BJ (cell line): ENCODE results near the gene UGT3A2. TPM values are rescaled to one million over a fixed set of nuclear protein-coding genes. Genes with fewer than 3 reads are reported as not detected.

Experiments
- CTCF ChIA-PET: fragments of 350-600 bp; formaldehyde crosslinking; extraction: SDS; loops from one replicate; lab custom pipeline; 2021; ENCODE audit warnings: antibody characterized with exemption, inconsistent platforms; lab: Yijun Ruan, JAX
- POLR2A ChIA-PET: fragments of 300-600 bp; sonication (Branson Sonifier 250); formaldehyde crosslinking; extraction: SDS; loops from one replicate; lab custom pipeline; 2021; ENCODE audit warnings: antibody characterized with exemption; lab: Charles Lee
- DNase-seq: peaks from one replicate; pipeline ENCODE4 v3.0.0-alpha.2; 2011; ENCODE audit warnings: low read depth
- H3K27me3 ChIP-seq: 2 replicates; pipeline ENCODE4 v1.6.0; 2011; ENCODE audit warnings: low read length; ENCODE audit not compliant: control insufficient read depth, insufficient read depth
- H3K36me3 ChIP-seq: 2 replicates; pipeline ENCODE4 v1.5.1; 2011; ENCODE audit warnings: low read length; ENCODE audit not compliant: control insufficient read depth, insufficient read depth
- H3K4me3 ChIP-seq: 2 replicates; pipeline ENCODE4 v1.5.1; 2011; ENCODE audit warnings: low read depth, mild to moderate bottlenecking, control low read depth, low read length
- CTCF ChIP-seq: IDR thresholded peaks from 2 replicates; pipeline ENCODE4 v1.5.1; 2011; ENCODE audit warnings: low read depth, mild to moderate bottlenecking, control low read depth, inconsistent platforms, low read length, moderate library complexity; ENCODE audit not compliant: insufficient read depth
- polyA plus RNA-seq: library from polyadenylated mRNA; depleted of rRNA; stranded (reverse); fragments of >200 nt; gene quantifications from 2 replicates; pipeline ENCODE4 v1.2.3, GENCODE V29; 2011; rRNA removed
- small RNA-seq: library from RNA; depleted of rRNA; stranded (forward); fragments of <200 nt; gene quantifications from one replicate; pipeline ENCODE3, GENCODE V24; 2012; ENCODE audit warnings: low replicate concordance, low read depth; ENCODE audit not compliant: insufficient read length

UGT3A2 gene
- polyA plus RNA-seq, 1 experiment = not detected

DNA sequence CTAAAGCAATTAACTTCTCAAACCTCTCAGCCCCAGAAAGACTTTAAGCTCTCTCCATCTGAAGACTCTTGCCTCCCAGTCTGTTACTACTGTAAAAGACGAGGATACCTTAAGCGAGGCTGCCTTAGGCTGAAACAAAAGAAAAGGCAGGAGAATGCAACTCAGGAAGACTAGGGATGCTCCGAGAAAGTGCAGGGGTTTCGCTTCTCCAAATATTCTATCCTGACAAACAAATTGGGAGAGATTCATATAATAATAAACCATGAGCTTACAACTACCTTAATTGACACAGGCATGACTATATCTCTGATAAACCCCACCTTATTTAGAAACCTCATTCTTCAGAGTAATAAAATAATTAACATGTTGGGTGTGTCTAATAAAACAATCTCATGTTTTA is 70.6 kb downstream of the UGT3A2 start:
- no peak for TF ChIP-seq CTCF
- CTCF ChIA-PET = no interaction called here
- Histone ChIP-seq H3K36me3 (no peaks in the 10 kb centered on the region), H3K27me3 (no peaks in the 10 kb centered on the region; the same call in 1 of the 2 replicates), H3K4me3 (no peak overlapping the region)
- no peak for DNase-seq
- POLR2A ChIA-PET = no interaction called here

GRCh38 chr5:35990941-35991611 is 75.6 kb downstream of the UGT3A2 start, which contains the start of gene UGT3A1:
TSS of gene UGT3A1 (minus strand) at chr5:35991390. CDS start at chr5:35991240, 150 bp downstream.
- ChIA-PET CTCF (no interaction called here), POLR2A (no interaction called here)
- DNase-seq = no peak
- TF ChIP-seq CTCF = no peak
- no peaks in the 10 kb centered on the region for H3K36me3 ChIP-seq
- no peaks in the 10 kb centered on the region; the same call in none of the 2 replicates for H3K27me3 ChIP-seq
- H3K4me3 ChIP-seq = no peak within 1 kb of the TSS

GRCh38 chr5:35990520-35990919 is 76.2 kb downstream of the UGT3A2 start:
- no peaks in the 10 kb centered on the region; the same call in none of the 2 replicates for H3K27me3 ChIP-seq
- TF ChIP-seq CTCF = no peak
- no peak overlapping the region for H3K4me3 ChIP-seq
- no peaks in the 10 kb centered on the region for H3K36me3 ChIP-seq
- CTCF ChIA-PET = no interaction called here
- POLR2A ChIA-PET = no interaction called here
- DNase-seq = no peak

DNA sequence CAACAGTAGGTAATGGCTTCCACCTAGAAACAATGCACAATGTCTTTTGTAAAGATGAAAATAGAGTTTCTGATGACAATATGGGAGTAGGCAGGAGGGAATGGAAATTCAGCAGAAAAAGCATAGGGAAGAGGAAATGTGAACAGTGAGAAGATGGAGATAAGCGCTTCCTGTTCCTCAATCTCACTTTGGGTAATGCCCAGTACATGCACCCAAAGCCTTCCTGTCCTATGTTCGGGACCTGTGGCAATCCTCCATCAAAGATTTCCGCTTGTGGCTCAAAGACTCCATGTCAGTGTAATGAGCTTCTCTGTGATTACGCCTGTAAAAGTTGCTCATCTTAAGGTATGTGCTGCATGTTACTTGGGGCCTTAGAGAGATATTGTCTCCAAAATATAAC is 78.2 kb downstream of the UGT3A2 start:
- H3K27me3 ChIP-seq = no peaks in the 10 kb centered on the region; the same call in none of the 2 replicates
- CTCF ChIA-PET = no interaction called here
- DNase-seq = no peak
- H3K4me3 ChIP-seq = no peak overlapping the region
- POLR2A ChIA-PET = no interaction called here
- TF ChIP-seq CTCF = no peak
- H3K36me3 ChIP-seq = no peaks in the 10 kb centered on the region

GRCh38 chr5:35987776-35988175 is 78.9 kb downstream of the UGT3A2 start:
- POLR2A ChIA-PET = no interaction called here
- TF ChIP-seq CTCF = no peak
- Histone ChIP-seq H3K36me3 (no peaks in the 10 kb centered on the region), H3K27me3 (no peaks in the 10 kb centered on the region; the same call in none of the 2 replicates), H3K4me3 (no peak overlapping the region)
- DNase-seq = no peak
- CTCF ChIA-PET = no interaction called here

Small RNA genes within 50 kb of the gene (small RNA-seq; reads per million reads assigned to genes)
- not detected for gene AC016612.1

Other genes starting within 250 kb of the UGT3A2 start
- 54.5 and 65.9 TPM in 2 replicates for gene IL7R, start 210.0 kb downstream of the UGT3A2 start, polyA plus RNA-seq
- 0.18 and 0.27 TPM in 2 replicates for gene CAPSL, start 128.3 kb downstream of the UGT3A2 start, polyA plus RNA-seq
- gene UGT3A1, start 75.5 kb downstream of the UGT3A2 start, polyA plus RNA-seq = not detected in 2 replicates
- gene LMBRD2, start 85.0 kb upstream of the UGT3A2 start, polyA plus RNA-seq = 2.6 and 6.9 TPM in 2 replicates
- gene SKP2, start 85.2 kb upstream of the UGT3A2 start, polyA plus RNA-seq = 22.0 and 30.7 TPM in 2 replicates
- gene NADK2, start 175.0 kb upstream of the UGT3A2 start, polyA plus RNA-seq = 7.2 and 13.5 TPM in 2 replicates
- not detected in 2 replicates for gene RANBP3L, start 235.0 kb upstream of the UGT3A2 start, polyA plus RNA-seq